Measurements from ENCODE around the gene KRT3. TPM values are rescaled to one million over a fixed set of nuclear protein-coding genes. Genes with fewer than 3 reads are reported as not detected.

KRT3 gene
- total RNA-seq, 1 experiment from 2014 or later = not detected

GRCh38 chr12:52832985-52833905 is 37.3 kb upstream of the KRT3 start:
- ATAC-seq = no peak
- CTCF ChIA-PET = interaction anchor here (1.0 to 1.1 kb wide), 2 partner anchors 32 to 37 kb away, joined by 3 to 4 read pairs; no protein-coding TSS in a partner anchor
- TF ChIP-seq CREB1 (CRISPR knock-in tag; IDR thresholded peaks at IDR 0.05) (no peak), CREM (CRISPR knock-in tag; IDR thresholded peaks at IDR 0.05) (no peak), PREB (CRISPR knock-in tag; IDR thresholded peaks at IDR 0.05; ENCODE audit: borderline replicate concordance) (no peak), ZNF423 (CRISPR knock-in tag; IDR thresholded peaks at IDR 0.05) (no peak), ZNF512 (CRISPR knock-in tag; IDR thresholded peaks at IDR 0.05; ENCODE audit: borderline replicate concordance) (no peak), NFYB (CRISPR knock-in tag; conservative IDR thresholded peaks at IDR 0.05; ENCODE audit: low read depth) (no peak), NR1H2 (CRISPR knock-in tag; IDR thresholded peaks at IDR 0.05) (no peak), RORB (CRISPR knock-in tag; IDR thresholded peaks at IDR 0.05) (no peak), RELA (CRISPR knock-in tag; IDR thresholded peaks at IDR 0.05; ENCODE audit: borderline replicate concordance) (no peak), ZNF232 (CRISPR knock-in tag; IDR thresholded peaks at IDR 0.05) (no peak), GABPB1 (CRISPR knock-in tag; IDR thresholded peaks at IDR 0.05) (no peak)
- TF ChIP-seq, protein P1, sequence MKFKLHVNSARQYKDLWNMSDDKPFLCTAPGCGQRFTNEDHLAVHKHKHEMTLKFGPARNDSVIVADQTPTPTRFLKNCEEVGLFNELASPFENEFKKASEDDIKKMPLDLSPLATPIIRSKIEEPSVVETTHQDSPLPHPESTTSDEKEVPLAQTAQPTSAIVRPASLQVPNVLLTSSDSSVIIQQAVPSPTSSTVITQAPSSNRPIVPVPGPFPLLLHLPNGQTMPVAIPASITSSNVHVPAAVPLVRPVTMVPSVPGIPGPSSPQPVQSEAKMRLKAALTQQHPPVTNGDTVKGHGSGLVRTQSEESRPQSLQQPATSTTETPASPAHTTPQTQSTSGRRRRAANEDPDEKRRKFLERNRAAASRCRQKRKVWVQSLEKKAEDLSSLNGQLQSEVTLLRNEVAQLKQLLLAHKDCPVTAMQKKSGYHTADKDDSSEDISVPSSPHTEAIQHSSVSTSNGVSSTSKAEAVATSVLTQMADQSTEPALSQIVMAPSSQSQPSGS (CRISPR knock-in tag; IDR thresholded peaks at IDR 0.05; ENCODE audit: borderline replicate concordance, low read depth) = no peak
- TF ChIP-seq, protein P2, sequence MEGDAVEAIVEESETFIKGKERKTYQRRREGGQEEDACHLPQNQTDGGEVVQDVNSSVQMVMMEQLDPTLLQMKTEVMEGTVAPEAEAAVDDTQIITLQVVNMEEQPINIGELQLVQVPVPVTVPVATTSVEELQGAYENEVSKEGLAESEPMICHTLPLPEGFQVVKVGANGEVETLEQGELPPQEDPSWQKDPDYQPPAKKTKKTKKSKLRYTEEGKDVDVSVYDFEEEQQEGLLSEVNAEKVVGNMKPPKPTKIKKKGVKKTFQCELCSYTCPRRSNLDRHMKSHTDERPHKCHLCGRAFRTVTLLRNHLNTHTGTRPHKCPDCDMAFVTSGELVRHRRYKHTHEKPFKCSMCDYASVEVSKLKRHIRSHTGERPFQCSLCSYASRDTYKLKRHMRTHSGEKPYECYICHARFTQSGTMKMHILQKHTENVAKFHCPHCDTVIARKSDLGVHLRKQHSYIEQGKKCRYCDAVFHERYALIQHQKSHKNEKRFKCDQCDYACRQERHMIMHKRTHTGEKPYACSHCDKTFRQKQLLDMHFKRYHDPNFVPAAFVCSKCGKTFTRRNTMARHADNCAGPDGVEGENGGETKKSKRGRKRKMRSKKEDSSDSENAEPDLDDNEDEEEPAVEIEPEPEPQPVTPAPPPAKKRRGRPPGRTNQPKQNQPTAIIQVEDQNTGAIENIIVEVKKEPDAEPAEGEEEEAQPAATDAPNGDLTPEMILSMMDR (IDR thresholded peaks at IDR 0.05) = no peak

GRCh38 chr12:52832451-52832850 is 36.5 kb upstream of the KRT3 start:
- peaks cover under 1% of the 10 kb centered on the region; the same call in 1 of the 2 replicates for H3K4me1 Mint-ChIP-seq
- POLR2A ChIA-PET = no interaction called here
- no peak for ATAC-seq
- no peaks in the 10 kb centered on the region for H3K36me3 Mint-ChIP-seq
- H3K9me3 Mint-ChIP-seq = no peaks in the 10 kb centered on the region
- peaks cover 2% of the 10 kb centered on the region for H3K27me3 Mint-ChIP-seq (ENCODE audit: low read depth)
- H3K4me3 Mint-ChIP-seq = no peak overlapping the region
- no peak overlapping the region for H3K27ac Mint-ChIP-seq
- CTCF ChIA-PET = interaction anchor here (1.1 kb wide), 1 partner anchor 38 kb away, joined by 3 read pairs; no protein-coding TSS in a partner anchor
- DNase-seq (ENCODE audit: low spot score) = no peak
- TF ChIP-seq SMAD3 (CRISPR knock-in tag; IDR thresholded peaks at IDR 0.05; ENCODE audit: borderline replicate concordance) = no peak
- TF ChIP-seq TCF7 (CRISPR knock-in tag; IDR thresholded peaks at IDR 0.05; ENCODE audit: low read depth) = no peak
- TF ChIP-seq CBFB (CRISPR knock-in tag; IDR thresholded peaks at IDR 0.05; ENCODE audit: low read depth) = no peak
- TF ChIP-seq, protein P3, sequence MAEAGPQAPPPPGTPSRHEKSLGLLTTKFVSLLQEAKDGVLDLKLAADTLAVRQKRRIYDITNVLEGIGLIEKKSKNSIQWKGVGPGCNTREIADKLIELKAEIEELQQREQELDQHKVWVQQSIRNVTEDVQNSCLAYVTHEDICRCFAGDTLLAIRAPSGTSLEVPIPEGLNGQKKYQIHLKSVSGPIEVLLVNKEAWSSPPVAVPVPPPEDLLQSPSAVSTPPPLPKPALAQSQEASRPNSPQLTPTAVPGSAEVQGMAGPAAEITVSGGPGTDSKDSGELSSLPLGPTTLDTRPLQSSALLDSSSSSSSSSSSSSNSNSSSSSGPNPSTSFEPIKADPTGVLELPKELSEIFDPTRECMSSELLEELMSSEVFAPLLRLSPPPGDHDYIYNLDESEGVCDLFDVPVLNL (CRISPR knock-in tag; IDR thresholded peaks at IDR 0.05; ENCODE audit: borderline replicate concordance, low read depth) = no peak
- no peak for TF ChIP-seq ERG (CRISPR knock-in tag; IDR thresholded peaks at IDR 0.05)
- TF ChIP-seq, protein P4, sequence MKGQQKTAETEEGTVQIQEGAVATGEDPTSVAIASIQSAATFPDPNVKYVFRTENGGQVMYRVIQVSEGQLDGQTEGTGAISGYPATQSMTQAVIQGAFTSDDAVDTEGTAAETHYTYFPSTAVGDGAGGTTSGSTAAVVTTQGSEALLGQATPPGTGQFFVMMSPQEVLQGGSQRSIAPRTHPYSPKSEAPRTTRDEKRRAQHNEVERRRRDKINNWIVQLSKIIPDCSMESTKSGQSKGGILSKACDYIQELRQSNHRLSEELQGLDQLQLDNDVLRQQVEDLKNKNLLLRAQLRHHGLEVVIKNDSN (CRISPR knock-in tag; IDR thresholded peaks at IDR 0.05) = no peak
- no peak for TF ChIP-seq JUN (CRISPR knock-in tag; IDR thresholded peaks at IDR 0.05)
- TF ChIP-seq ZNF219 (CRISPR knock-in tag; IDR thresholded peaks at IDR 0.05; ENCODE audit: borderline replicate concordance) = no peak
- no peak for TF ChIP-seq NR1H2 (CRISPR knock-in tag; IDR thresholded peaks at IDR 0.05)
- TF ChIP-seq GTF2I (CRISPR knock-in tag; conservative IDR thresholded peaks at IDR 0.05) = no peak
- no peak for TF ChIP-seq FOXK1 (CRISPR knock-in tag; IDR thresholded peaks at IDR 0.05)
- TF ChIP-seq, protein P5, sequence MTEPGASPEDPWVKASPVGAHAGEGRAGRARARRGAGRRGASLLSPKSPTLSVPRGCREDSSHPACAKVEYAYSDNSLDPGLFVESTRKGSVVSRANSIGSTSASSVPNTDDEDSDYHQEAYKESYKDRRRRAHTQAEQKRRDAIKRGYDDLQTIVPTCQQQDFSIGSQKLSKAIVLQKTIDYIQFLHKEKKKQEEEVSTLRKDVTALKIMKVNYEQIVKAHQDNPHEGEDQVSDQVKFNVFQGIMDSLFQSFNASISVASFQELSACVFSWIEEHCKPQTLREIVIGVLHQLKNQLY (CRISPR knock-in tag; IDR thresholded peaks at IDR 0.05) = no peak

More at GRCh38 chr12:52832985-52833905, 37.3 kb upstream of the KRT3 start:
- H3K27ac Mint-ChIP-seq = peak overlapping the region; percentile 9; the same call in 1 of the 2 replicates
- no peaks in the 10 kb centered on the region for H3K36me3 Mint-ChIP-seq
- H3K9me3 Mint-ChIP-seq = no peaks in the 10 kb centered on the region
- no peak overlapping the region for H3K4me3 Mint-ChIP-seq
- POLR2A ChIA-PET = no interaction called here
- no peaks in the 10 kb centered on the region for H3K4me1 Mint-ChIP-seq
- no peak for DNase-seq (ENCODE audit: low spot score)
- H3K27me3 Mint-ChIP-seq (ENCODE audit: low read depth) = peaks cover 2% of the 10 kb centered on the region; the same call in 1 of the 2 replicates

Measured in WTC11 (cell line).